PC-3 (cell line): Measurements from ENCODE around the gene SVIL. TPM values are rescaled to one million over a fixed set of nuclear protein-coding genes. Genes with fewer than 3 reads are reported as not detected.
A peak's percentile ranks its signal among the peaks of the same experiment; 100 is the strongest.

Experiments used
- ATAC-seq: fragments of 200-7000 bp; cut with Tn5 transposase; 2 replicates; pipeline ENCODE4 v1.9.1; 2020; ENCODE audit warnings: mild to moderate bottlenecking, moderate library complexity
- BruUV-seq: library from RNA; stranded (reverse); fragments of 400-500 nt; replicated peaks from 2 replicates; lab custom pipeline; 2021; lab: Mats Ljungman, UMichigan
- CTCF ChIA-PET: fragments of 300-600 bp; sonication (Branson Sonifier 250); formaldehyde crosslinking; loops from one replicate; lab custom pipeline; 2022; ENCODE audit warnings: antibody characterized with exemption; lab: Charles Lee
- POLR2A ChIA-PET: fragments of 300-600 bp; sonication (Branson Sonifier 250); formaldehyde crosslinking; loops from one replicate; lab custom pipeline; 2022; ENCODE audit warnings: antibody characterized with exemption; ENCODE audit not compliant: unreplicated experiment; lab: Charles Lee
- DNase-seq: peaks from one replicate; pipeline ENCODE4 v3.0.0-alpha.2; 2015
- H2AFZ ChIP-seq: fragments of 300-600 bp; sonication (generic); 2 replicates; pipeline ENCODE4 v1.6.0; 2016; ENCODE audit warnings: antibody characterized with exemption, low read length
- H3F3A ChIP-seq: fragments of 300-600 bp; sonication (generic); one replicate; pipeline ENCODE4 v1.6.0; 2017; ENCODE audit warnings: antibody characterized with exemption, low read length, control low read depth, mild to moderate bottlenecking; ENCODE audit not compliant: unreplicated experiment
- H3K27ac ChIP-seq: fragments of 300-600 bp; sonication (generic); 2 replicates; pipeline ENCODE4 v1.5.1; 2016; ENCODE audit warnings: mild to moderate bottlenecking, low read length
- H3K27me3 ChIP-seq: fragments of 300-600 bp; sonication (generic); 2 replicates; pipeline ENCODE4 v1.6.1; 2016; ENCODE audit warnings: low read length, mixed read lengths
- H3K36me3 ChIP-seq: fragments of 300-600 bp; sonication (generic); 2 replicates; pipeline ENCODE4 v1.6.1; 2016; ENCODE audit warnings: low read depth, mixed run types, low read length, mixed read lengths
- H3K4me1 ChIP-seq: fragments of 300-600 bp; sonication (generic); 2 replicates; pipeline ENCODE4 v1.5.1; 2016; ENCODE audit warnings: low read length; ENCODE audit not compliant: insufficient read depth
- H3K4me2 ChIP-seq: fragments of 300-600 bp; sonication (generic); 2 replicates; pipeline ENCODE4 v1.6.0; 2016; ENCODE audit warnings: low read length
- H3K4me3 ChIP-seq: fragments of 300-600 bp; sonication (generic); 2 replicates; pipeline ENCODE4 v1.5.1; 2016; ENCODE audit warnings: mild to moderate bottlenecking, low read length, mixed read lengths
- H3K79me2 ChIP-seq: fragments of 300-600 bp; sonication (generic); 2 replicates; pipeline ENCODE4 v1.6.1; 2017; ENCODE audit warnings: low read length, mixed read lengths
- H3K9ac ChIP-seq: fragments of 300-600 bp; sonication (generic); 2 replicates; pipeline ENCODE4 v1.6.0; 2016; ENCODE audit warnings: mild to moderate bottlenecking, low read length
- H3K9me2 ChIP-seq: fragments of 300-600 bp; sonication (generic); replicated peaks from 2 replicates; pipeline ENCODE4 v1.6.1; 2016; ENCODE audit warnings: mixed run types, low read length, mixed read lengths
- H3K9me3 ChIP-seq: fragments of 300-600 bp; sonication (generic); 2 replicates; pipeline ENCODE4 v1.6.1; 2016; ENCODE audit warnings: low read length, mixed read lengths
- H4K20me1 ChIP-seq: fragments of 300-600 bp; sonication (generic); 2 replicates; pipeline ENCODE4 v1.6.1; 2016; ENCODE audit warnings: low read length, mixed read lengths
- CTCF ChIP-seq: fragments of 300-600 bp; sonication (generic); conservative IDR thresholded peaks from 2 replicates; pipeline ENCODE4 v1.5.1; 2017; ENCODE audit warnings: antibody characterized with exemption, low read depth, mild to moderate bottlenecking, low read length
- EZH2 ChIP-seq: fragments of 300-600 bp; sonication (generic); IDR thresholded peaks from one replicate; pipeline ENCODE4 v1.6.1; 2017; ENCODE audit warnings: antibody characterized with exemption, mild to moderate bottlenecking, low read length; ENCODE audit not compliant: unreplicated experiment
- EZH2phosphoT487 ChIP-seq: fragments of 300-600 bp; sonication (generic); IDR thresholded peaks from 2 replicates; pipeline ENCODE4 v1.6.1; 2018; ENCODE audit warnings: mild to moderate bottlenecking, antibody characterized with exemption, low read length, borderline replicate concordance
- intact Hi-C: fragments of 100-400 bp; cut with micrococcal nuclease; formaldehyde crosslinking; loops from 2 replicates; pipeline ENCODE4 v1.9.0; 2023
- total RNA-seq: library from RNA; depleted of rRNA; stranded (reverse); fragments of >200 nt; gene quantifications from 2 replicates; pipeline ENCODE4 v1.2.3, GENCODE V29; 2014

The SVIL gene
- total RNA-seq, 1 experiment from 2014 or later = 19.2 TPM

- no TSS peak for BruUV-seq
- TF ChIP-seq CTCF = no peak
- no peak for TF ChIP-seq EZH2
- no peak for TF ChIP-seq EZH2phosphoT487
- H4K20me1 ChIP-seq = no peaks in the 10 kb centered on the region
- no peaks in the 10 kb centered on the region for H3K9me2 ChIP-seq
- POLR2A ChIA-PET = no interaction called here
- peaks cover 9% of the 10 kb centered on the region; the same call in 1 of the 2 replicates for H3K4me1 ChIP-seq
- intact Hi-C loops = no loop called here
- no peak overlapping the region for H3K9ac ChIP-seq
- 0 out of 2 replicates have a peak, but pooled peaks cover 4% of the 10 kb centered on the region for H3K79me2 ChIP-seq
- no peaks in the 10 kb centered on the region for H3F3A ChIP-seq
- H2AFZ ChIP-seq = no peak overlapping the region
- no peak for DNase-seq
- H3K27ac ChIP-seq = no peak overlapping the region
- ATAC-seq = no peak
- H3K4me2 ChIP-seq = no peak overlapping the region
- H3K27me3 ChIP-seq = no peaks in the 10 kb centered on the region
- no peak overlapping the region for H3K4me3 ChIP-seq
- CTCF ChIA-PET = no interaction called here
- H3K36me3 ChIP-seq = no peaks in the 10 kb centered on the region
- H3K9me3 ChIP-seq = no peaks in the 10 kb centered on the region
Observed at GRCh38 chr10:29596356-29596755, 38.4 kb downstream of the SVIL start.

- no peaks in the 10 kb centered on the region for H3K9me3 ChIP-seq
- intact Hi-C loops = no loop called here
- H3F3A ChIP-seq = no peaks in the 10 kb centered on the region
- no peak for TF ChIP-seq EZH2phosphoT487
- no peak for TF ChIP-seq CTCF
- TF ChIP-seq EZH2 = no peak
- no peaks in the 10 kb centered on the region for H3K9me2 ChIP-seq
- H3K79me2 ChIP-seq = 0 out of 2 replicates have a peak, but pooled peaks cover 4% of the 10 kb centered on the region
- H3K4me1 ChIP-seq = peaks cover 15% of the 10 kb centered on the region
- DNase-seq (peak; percentile 35), ATAC-seq (peak; percentile 30; the same call in 1 of the 2 replicates)
- H3K27ac ChIP-seq = no peak overlapping the region
- no peaks in the 10 kb centered on the region for H3K27me3 ChIP-seq
- CTCF ChIA-PET = no interaction called here
- H3K4me3 ChIP-seq = no peak overlapping the region
- no peaks in the 10 kb centered on the region for H3K36me3 ChIP-seq
- no peak overlapping the region for H3K9ac ChIP-seq
- POLR2A ChIA-PET = no interaction called here
- no peak overlapping the region for H2AFZ ChIP-seq
- H3K4me2 ChIP-seq = no peak overlapping the region
- H4K20me1 ChIP-seq = no peaks in the 10 kb centered on the region
- BruUV-seq = no TSS peak
Observed at GRCh38 chr10:29595636-29596225, 39.0 kb downstream of the SVIL start.

GRCh38 chr10:29595146-29595545, 39.6 kb downstream of the SVIL start:
- H3K4me2 ChIP-seq = no peak overlapping the region
- POLR2A ChIA-PET = no interaction called here
- 0 out of 2 replicates have a peak, but pooled peaks cover 4% of the 10 kb centered on the region for H3K79me2 ChIP-seq
- H3F3A ChIP-seq = no peaks in the 10 kb centered on the region
- no peaks in the 10 kb centered on the region for H3K27me3 ChIP-seq
- H3K9me3 ChIP-seq = no peaks in the 10 kb centered on the region
- H3K4me1 ChIP-seq = peaks cover 20% of the 10 kb centered on the region
- H3K27ac ChIP-seq = no peak overlapping the region
- H2AFZ ChIP-seq = no peak overlapping the region
- no peaks in the 10 kb centered on the region for H3K9me2 ChIP-seq
- CTCF ChIA-PET = no interaction called here
- no peak for ATAC-seq
- H3K36me3 ChIP-seq = no peaks in the 10 kb centered on the region
- no peak for DNase-seq
- no peak overlapping the region for H3K4me3 ChIP-seq
- no TSS peak for BruUV-seq
- H4K20me1 ChIP-seq = no peaks in the 10 kb centered on the region
- intact Hi-C loops = no loop called here
- no peak for TF ChIP-seq EZH2phosphoT487
- TF ChIP-seq CTCF = no peak
- no peak for TF ChIP-seq EZH2
- no peak overlapping the region for H3K9ac ChIP-seq
